ENCODE results near the gene LBR.

- TF ChIP-seq, protein P1, sequence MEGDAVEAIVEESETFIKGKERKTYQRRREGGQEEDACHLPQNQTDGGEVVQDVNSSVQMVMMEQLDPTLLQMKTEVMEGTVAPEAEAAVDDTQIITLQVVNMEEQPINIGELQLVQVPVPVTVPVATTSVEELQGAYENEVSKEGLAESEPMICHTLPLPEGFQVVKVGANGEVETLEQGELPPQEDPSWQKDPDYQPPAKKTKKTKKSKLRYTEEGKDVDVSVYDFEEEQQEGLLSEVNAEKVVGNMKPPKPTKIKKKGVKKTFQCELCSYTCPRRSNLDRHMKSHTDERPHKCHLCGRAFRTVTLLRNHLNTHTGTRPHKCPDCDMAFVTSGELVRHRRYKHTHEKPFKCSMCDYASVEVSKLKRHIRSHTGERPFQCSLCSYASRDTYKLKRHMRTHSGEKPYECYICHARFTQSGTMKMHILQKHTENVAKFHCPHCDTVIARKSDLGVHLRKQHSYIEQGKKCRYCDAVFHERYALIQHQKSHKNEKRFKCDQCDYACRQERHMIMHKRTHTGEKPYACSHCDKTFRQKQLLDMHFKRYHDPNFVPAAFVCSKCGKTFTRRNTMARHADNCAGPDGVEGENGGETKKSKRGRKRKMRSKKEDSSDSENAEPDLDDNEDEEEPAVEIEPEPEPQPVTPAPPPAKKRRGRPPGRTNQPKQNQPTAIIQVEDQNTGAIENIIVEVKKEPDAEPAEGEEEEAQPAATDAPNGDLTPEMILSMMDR (IDR thresholded peaks at IDR 0.05; ENCODE audit: borderline replicate concordance, extremely low read depth, low read length, poor library complexity, severe bottlenecking) = no peak
- TF ChIP-seq EZH2 (IDR thresholded peaks at IDR 0.05; ENCODE audit: borderline replicate concordance, low read depth, low read length, severe bottlenecking) = no peak
These were observed 39.5 kb downstream of the LBR start for GRCh38 chr1:225388372-225388771.
